ENCODE results near the gene BUB1B.

BUB1B gene

DNA sequence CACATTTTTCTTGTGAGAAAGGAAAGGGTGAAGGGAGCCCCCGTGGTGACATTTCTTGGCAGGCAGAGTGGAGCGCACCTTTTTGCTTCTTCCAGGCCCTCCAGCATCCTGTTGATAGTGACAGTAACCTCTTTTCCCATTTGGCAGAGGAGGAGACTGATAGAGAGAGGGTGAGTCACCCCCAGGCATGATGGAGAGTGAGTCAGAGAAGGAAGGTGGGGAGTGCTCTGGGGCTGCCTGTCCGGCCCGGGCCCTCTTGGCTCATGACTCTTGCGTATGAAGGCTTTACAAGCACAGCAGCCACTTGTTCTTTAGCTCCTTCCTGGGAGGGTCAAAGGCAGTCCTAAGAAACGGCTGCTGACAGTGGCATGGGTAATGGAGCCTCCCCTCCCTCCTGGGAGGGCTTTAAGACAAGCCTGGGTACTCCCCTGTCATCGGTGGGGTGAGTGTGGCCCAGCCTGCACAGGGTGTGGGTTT lies 106.0 kb downstream of the BUB1B start:
- TF ChIP-seq, protein P1, sequence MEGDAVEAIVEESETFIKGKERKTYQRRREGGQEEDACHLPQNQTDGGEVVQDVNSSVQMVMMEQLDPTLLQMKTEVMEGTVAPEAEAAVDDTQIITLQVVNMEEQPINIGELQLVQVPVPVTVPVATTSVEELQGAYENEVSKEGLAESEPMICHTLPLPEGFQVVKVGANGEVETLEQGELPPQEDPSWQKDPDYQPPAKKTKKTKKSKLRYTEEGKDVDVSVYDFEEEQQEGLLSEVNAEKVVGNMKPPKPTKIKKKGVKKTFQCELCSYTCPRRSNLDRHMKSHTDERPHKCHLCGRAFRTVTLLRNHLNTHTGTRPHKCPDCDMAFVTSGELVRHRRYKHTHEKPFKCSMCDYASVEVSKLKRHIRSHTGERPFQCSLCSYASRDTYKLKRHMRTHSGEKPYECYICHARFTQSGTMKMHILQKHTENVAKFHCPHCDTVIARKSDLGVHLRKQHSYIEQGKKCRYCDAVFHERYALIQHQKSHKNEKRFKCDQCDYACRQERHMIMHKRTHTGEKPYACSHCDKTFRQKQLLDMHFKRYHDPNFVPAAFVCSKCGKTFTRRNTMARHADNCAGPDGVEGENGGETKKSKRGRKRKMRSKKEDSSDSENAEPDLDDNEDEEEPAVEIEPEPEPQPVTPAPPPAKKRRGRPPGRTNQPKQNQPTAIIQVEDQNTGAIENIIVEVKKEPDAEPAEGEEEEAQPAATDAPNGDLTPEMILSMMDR (conservative IDR thresholded peaks at IDR 0.05): no peak

DNA sequence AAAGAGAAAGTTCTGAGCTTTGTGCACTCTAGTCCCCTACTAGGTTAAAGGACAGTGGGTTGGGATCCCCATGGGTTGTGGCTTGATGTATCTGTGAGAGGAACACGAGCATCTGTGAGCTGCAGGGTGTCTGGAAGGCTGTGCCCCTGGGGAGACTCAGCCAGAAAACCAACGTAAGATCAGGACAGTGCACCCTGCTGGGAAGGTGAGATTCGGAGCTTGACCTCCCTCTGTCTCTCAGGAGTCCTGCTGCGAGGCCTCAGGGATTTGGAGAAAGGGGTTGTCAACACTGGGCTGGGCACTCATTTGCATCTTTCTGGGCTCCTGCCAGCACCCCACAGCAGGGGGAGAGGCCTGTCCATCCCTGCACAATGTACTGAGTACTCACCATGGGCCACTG lies 106.8 kb downstream of the BUB1B start:
- TF ChIP-seq, protein P1 (conservative IDR thresholded peaks at IDR 0.05): no peak
- no peak overlapping the region for H3K27ac ChIP-seq

More for the DNA sequence above, 106.0 kb downstream of the BUB1B start:
- H3K27ac ChIP-seq: no peak overlapping the region

DNA sequence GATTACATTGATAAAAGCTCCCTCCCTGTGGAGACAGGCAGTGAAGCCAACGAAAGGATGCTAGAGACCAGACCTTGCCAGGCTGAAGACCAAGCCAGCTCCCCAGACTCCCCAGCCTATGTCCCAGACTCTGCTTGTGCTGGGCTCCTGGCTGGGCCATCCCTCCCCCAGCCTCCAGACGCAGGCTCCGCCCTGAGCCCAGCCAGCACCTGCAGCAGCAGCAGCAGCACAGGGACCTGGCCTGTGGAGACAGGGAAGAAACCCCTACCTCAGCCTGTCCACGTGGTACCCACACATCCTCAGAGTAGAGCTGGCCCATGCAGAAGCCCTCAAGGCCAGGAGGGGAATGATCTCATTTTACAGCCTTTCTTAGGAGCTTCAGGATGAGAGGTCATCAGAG lies 108.7 kb downstream of the BUB1B start:
- no peak overlapping the region for H3K27ac ChIP-seq
- TF ChIP-seq, protein P1 (conservative IDR thresholded peaks at IDR 0.05): no peak

DNA sequence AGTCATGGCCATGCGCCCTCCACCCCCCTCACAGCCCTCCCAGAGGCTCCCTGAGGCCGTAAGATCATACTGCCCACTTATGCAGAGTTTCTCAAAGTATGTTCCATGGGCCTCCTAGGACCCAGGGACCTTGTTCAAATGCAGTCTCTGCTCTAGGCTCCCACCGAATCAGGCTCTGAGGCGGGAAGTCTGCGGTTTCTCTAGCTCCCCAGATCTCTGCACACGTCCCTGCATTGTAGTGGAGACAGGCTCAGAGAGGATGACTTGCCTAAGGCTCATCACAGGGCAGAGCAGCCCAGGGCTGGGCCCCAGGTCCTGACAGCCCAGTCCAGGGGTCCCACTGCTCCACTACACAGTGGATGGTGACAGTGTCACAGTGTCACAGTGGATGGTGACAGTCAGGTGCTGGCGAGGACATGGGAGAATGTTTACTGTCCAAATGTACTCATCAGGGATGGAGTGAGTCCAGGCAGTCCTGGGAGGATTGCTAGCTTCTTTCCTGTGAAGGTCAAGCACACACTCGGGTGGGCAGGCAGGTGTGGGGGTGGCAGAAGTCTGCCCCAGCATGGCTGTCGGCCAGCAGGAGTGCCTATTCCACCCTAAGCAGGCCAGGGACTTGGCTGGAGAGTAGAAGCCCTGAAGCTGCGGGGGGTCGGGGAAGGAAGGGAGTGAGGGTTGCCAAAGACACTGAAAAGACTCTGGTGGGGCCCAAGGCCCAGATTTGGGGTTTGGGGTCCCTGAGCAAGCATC lies 109.6 kb downstream of the BUB1B start:
- H3K27ac ChIP-seq: no peak overlapping the region
- TF ChIP-seq, protein P1 (conservative IDR thresholded peaks at IDR 0.05): no peak
